Uterus (tissue), 2 donors: ENCODE data around the gene HIP1R.

Experiments used
- POLR2A ChIP-seq, 2 donors: fragments of 450-650 bp; IDR thresholded peaks; one replicate each; pipeline ENCODE4 v1.6.1; 2016; ENCODE audit warnings: antibody characterized with exemption in 2 of 2, mild to moderate bottlenecking in 1 of 2, moderate library complexity in 1 of 2
- TF ChIP-seq, protein P1 (sequence below), 4 experiments: fragments of 200-600 bp in 2 of 4; fragments of 450-650 bp in 2 of 4; sonication (generic) in 2 of 4; IDR thresholded peaks; one replicate each; pipeline ENCODE4 v1.5.1; 2016 to 2019; ENCODE audit warnings: antibody characterized with exemption in 4 of 4, mild to moderate bottlenecking in 2 of 4, moderate library complexity in 1 of 4

DNA sequence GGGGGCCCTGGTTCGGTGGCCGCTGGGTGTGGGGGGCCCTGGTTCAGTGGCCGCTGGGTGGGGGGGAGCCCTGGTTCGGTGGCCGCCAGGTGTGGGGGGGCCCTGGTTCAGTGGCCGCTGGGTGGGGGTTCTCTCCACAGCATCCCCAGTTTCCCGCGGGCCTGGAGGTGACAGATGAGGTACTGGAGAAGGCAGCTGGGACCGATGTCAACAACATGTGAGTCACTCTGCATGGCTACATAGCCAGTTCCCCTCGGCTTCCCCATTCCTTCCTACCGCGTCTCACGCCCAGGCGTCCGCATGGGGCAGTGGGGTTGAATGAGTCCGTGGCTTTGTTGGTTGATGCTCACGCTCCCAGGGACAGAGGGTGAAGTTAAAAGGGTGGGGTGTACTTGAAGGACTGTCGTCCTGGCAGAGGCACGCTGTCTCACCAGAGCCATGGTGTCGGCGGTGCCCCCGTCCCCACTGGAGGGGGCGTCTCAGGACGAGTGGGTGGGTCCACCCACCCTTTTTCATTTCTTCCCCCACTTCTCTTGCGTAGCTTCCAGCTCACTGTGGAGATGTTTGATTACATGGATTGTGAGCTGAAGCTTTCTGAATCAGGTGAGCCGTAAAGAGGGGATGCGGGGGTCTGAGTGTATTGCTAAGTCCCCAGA is 15.6 kb downstream of the HIP1R start:
- TF ChIP-seq, protein P1, sequence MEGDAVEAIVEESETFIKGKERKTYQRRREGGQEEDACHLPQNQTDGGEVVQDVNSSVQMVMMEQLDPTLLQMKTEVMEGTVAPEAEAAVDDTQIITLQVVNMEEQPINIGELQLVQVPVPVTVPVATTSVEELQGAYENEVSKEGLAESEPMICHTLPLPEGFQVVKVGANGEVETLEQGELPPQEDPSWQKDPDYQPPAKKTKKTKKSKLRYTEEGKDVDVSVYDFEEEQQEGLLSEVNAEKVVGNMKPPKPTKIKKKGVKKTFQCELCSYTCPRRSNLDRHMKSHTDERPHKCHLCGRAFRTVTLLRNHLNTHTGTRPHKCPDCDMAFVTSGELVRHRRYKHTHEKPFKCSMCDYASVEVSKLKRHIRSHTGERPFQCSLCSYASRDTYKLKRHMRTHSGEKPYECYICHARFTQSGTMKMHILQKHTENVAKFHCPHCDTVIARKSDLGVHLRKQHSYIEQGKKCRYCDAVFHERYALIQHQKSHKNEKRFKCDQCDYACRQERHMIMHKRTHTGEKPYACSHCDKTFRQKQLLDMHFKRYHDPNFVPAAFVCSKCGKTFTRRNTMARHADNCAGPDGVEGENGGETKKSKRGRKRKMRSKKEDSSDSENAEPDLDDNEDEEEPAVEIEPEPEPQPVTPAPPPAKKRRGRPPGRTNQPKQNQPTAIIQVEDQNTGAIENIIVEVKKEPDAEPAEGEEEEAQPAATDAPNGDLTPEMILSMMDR (IDR thresholded peaks at IDR 0.05), result no peak
- no peak for TF ChIP-seq POLR2A (IDR thresholded peaks at IDR 0.05)
